CD4-positive, alpha-beta T cell treated with Interferon alpha-2 for 1 hour (primary cell): ENCODE measurements around the gene CIAPIN1.
"Not testable (repeated sequence)": the region's sequence is repeated elsewhere in the genome, so short reads cannot be mapped to it uniquely, and the experiment has no call there.

Experiments used
- DNase-seq, 2 donors: peaks; one replicate each; pipeline ENCODE4 v3.0.0-alpha.2; 2020 to 2022

Gene CIAPIN1

GRCh38 chr16:57403965-57404817 lies 43.0 kb downstream of the CIAPIN1 start, which contains the start of gene CCL17:
TSS of gene CCL17 (plus strand) at chr16:57404767. CDS start at chr16:57413933, 9,166 bp downstream.
- DNase-seq = no peak

DNA sequence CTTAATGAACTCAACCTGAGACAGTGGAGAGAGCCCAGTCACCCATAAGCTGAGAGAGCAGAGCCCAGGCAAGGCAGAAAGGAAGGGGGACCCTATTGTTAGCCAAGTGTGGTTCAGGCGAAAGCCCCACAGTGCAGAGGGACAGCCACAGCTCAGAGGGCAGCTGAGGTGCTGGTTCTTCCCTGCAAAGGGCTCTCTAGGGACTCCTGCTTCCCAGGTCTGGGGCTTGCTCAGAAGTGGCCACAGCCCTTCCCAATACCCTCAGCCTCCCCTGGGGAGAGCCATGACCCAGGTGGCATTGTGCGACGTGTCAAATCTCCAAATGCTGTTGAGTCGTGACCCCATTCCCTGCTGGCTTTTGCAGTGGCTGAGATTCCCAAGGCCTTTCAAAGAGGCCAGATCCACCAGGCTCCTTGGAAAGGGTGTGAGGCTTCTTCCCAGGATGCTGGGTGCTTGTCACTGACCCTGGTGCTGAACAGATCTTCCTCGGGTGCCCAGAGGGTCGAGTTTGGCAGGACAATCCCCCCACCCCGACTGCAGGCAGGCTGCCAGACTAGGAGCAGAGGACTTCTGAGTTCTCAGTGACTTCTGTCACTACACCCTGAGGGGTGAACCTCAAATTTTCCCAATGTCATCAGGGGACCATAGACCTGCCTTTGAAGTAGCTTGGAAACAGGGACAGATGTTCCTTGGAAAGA lies 45.1 kb downstream of the CIAPIN1 start:
- no peak for DNase-seq

GRCh38 chr16:57397493-57397892 lies 49.7 kb downstream of the CIAPIN1 start:
- not testable (repeated sequence) for DNase-seq

DNA sequence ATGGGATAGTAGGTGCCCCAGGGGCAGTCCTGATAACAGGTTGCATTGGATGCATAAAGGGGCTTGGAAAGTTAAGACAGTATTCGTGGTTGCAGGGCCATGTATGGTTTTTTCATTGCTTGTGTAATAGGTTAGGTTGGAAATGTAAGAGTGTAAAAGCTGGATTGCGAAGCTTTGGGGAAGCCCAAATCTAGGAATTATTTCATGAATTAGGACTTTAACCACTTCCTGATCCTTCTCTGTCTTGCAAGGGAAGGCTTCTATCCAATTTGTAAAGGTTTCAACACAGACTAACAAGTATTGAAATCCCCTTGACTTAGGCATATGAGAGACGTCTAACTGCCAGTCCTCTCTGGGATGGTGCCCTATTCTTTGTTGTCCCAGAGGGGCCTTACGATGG lies 50.4 kb downstream of the CIAPIN1 start:
- no peak for DNase-seq

DNA sequence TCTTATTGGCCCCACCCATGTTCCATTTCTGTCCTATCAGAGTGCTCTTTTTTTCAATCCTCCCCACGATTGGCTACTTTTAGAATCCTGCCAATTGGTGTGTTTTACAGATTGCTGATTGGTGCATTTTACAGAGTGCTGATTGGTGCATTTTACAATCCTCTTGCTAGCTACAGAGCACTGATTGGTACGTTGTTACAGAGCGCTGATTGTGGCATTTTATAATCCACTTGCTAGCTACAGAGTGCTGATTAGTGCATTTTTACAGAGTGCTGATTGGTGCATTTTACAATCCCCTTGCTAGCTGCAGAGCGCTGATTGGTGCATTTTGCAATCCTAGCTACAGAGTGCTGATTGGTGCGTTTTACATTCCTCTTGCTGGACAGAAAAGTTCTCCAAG lies 52.2 kb downstream of the CIAPIN1 start:
- no peak for DNase-seq

DNA sequence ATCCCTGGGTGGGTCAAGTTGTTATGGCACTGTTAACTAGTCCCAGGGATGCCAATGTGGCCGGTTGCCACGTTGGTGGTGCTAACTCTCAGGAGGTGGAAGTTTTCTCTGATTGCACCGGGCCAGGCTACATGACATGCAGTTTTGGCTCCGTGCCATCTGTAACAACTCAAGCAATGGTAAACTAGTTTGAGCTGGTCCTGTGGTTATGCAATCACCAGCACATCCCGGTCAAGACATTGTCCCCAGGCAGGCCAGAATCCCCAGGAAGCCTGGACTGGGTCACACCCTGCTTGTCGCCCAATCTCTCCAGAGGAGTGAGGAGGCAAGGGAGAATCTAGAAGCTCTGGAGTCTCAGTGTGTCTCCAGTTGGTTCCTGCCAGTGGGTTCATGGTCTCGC lies 52.7 kb downstream of the CIAPIN1 start:
- no peak for DNase-seq

DNA sequence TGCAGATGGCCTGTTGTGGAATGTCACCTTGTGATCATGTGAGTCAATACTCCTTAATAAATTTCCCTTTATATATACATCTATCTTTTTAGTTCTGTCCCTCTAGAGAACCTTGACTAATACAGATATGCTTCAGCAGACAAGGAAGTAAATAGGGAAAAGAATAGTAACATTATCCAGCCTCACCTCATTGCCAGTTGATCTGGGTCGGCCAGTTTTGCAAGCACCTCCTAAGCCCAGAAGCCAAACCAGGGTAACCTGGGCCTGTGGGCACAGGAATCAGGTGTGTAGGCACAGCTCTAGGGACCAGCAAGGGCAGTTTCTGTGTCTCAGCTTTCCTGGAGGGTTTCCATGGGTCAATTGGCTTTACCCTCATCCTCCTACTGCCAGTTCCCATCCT lies 54.5 kb downstream of the CIAPIN1 start:
- DNase-seq = no peak

DNA sequence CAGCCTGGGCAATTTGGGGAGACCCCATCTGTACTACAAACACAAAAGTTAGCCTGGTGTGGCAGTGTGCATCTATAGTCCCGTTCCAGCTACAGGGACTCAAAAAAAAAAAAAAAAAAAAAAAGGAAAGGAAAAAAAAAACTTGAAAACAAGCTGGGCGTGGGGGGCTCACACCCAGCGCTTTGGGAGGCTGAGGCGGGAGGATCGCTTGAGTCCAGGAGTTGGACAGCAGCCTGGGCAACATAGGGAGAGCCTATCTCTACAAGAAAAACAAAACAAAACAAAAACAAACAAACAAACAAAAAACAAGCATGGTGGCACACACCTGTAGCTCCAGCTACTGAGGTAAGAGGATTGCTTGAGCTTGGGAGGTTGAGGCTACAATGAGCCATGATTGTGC lies 55.5 kb downstream of the CIAPIN1 start:
- DNase-seq = no peak

DNA sequence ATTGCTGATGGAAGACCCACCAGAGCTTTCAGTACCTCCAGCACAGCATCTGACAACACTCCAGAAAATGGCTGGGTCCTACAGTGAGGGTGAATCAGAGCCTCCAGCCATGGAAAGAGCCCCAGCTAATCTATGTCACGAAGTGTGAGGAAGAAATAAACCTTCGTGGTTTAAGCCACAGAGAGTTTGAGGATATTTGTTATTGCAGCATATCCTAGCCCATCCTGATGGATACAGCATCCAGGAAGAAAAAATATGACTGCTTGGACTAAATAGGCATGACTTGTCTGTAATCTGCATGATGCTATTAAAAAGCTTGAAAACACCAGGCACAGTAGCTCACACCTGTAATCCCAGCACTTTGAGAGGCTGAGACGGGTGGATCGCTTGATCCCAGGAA lies 55.9 kb downstream of the CIAPIN1 start:
- no peak for DNase-seq

- no peak for DNase-seq
Measured at GRCh38 chr16:57390636-57391295, 56.4 kb downstream of the CIAPIN1 start.

DNA sequence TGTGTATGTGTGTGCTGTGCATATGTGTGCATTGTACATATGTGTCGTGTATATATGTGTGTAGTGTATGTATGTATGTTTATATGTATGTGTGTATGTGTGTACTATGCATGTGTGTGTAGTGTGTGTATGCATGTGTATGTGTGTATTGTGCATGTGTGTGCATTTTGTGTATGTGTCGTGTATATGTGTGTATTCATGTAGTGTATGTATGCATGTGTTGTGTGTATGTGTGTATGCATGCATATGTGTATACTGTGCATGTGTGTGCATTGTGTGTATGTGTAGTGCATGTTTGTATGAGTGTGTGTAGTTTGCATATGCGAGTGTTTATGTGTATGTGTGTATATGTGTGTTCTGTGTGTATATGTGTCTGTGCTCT lies 58.1 kb downstream of the CIAPIN1 start:
- no peak for DNase-seq

DNA sequence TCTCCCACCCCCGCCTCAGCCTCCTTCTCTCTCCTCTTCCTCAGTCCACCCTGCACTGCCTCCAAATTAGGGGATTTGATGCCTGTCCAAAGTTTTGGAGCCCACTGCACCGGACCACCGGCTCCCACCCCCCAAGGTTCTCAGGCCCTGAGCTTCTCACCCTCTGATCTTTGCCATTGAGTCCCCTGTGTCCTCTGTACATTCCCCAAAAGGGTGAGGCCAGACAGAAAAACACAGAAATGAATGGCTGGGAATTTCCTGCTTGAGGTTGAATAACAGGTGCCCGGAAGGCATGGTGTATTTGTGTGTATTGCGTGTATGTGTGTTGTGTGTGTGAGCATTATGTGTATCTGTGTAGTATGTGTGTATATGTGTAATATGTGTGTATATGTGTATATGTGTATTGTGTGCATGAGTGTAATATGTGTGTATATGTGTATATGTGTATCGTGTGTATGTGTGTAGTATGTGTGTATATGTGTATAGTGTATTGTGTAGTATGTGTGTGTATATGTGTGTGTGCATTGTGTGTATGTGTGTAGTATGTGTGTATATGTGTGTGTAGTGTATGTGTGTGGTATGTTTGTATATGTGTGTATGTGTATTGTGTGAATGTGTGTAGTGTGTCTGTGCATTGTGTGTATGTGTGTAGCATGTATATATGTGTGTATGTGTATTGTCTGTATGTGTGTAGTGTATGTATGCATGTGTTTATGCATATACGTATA lies 58.7 kb downstream of the CIAPIN1 start:
- no peak for DNase-seq

DNA sequence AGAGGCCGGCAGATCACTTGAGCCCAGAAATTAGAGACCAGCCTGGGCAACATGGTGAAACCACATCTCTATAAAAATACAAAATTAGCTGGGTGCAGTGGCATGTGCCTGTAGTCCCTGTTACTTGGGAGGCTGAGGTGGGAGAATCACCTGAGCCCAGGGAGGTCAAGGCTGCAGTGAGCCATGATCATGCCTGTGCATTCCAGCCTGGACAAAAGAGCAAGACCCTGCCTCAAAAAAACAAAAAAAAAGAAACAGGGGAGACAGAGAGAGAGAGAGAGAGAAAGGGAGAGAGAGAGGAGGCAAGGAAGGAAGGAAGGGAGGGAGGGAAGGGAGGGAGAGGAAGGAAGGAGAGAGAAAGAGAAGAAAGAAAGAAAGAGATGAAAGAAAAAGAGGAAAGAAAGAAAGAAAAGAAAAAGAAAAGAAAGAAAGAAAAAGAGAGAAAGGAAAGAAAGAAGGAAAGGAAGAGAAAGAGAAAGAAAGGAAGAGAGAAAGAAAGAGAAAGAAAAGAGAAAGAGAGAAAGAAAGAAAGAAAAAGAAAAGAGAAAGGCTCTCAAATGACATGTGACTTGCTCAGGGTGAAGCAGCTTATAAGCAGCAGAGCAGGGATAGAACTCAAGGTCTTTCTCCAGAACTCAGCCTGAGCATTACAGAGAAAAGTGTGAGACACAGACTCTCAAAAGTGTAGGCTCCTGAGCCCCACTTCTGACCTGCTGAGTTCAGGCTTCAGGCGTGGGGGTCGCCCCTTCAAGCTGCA lies 59.4 kb downstream of the CIAPIN1 start:
- DNase-seq = no peak

- no peak for DNase-seq
Measured at GRCh38 chr16:57386381-57386951, 60.7 kb downstream of the CIAPIN1 start.

- DNase-seq = no peak
Measured at GRCh38 chr16:57385083-57385482, 62.1 kb downstream of the CIAPIN1 start.

GRCh38 chr16:57384248-57385070 lies 62.7 kb downstream of the CIAPIN1 start:
- peak in 1 of 2 donors; percentile 25 for DNase-seq

- DNase-seq = no peak
Measured at GRCh38 chr16:57383276-57384247, 63.6 kb downstream of the CIAPIN1 start.

DNA sequence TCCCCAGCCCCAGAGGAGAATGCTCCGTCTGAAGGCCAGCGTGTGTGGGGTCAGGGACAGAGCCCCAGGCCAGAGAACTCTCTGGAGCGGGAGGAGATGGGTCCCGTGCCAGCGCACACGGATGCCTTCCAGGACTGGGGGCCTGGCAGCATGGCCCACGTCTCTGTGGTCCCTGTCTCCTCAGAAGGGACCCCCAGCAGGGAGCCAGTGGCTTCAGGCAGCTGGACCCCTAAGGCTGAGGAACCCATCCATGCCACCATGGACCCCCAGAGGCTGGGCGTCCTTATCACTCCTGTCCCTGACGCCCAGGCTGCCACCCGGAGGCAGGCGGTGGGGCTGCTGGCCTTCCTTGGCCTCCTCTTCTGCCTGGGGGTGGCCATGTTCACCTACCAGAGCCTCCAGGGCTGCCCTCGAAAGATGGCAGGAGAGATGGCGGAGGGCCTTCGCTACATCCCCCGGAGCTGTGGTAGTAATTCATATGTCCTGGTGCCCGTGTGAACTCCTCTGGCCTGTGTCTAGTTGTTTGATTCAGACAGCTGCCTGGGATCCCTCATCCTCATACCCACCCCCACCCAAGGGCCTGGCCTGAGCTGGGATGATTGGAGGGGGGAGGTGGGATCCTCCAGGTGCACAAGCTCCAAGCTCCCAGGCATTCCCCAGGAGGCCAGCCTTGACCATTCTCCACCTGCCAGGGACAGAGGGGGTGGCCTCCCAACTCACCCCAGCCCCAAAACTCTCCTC lies 64.5 kb downstream of the CIAPIN1 start:
- DNase-seq = no peak
